Tibial nerve (tissue), 4 donors: ENCODE results near the gene GRM7. TPM values are rescaled to one million over a fixed set of nuclear protein-coding genes. Genes with fewer than 3 reads are reported as not detected.

Experiments
- DNase-seq, 2 donors: peaks; one replicate each; pipeline ENCODE4 v3.0.0-alpha.2; 2019; ENCODE audit warnings: low spot score in 2 of 2
- H3K27ac ChIP-seq, 4 donors: fragments of 200-600 bp; sonication (generic) in 3 of 4; one replicate each; pipeline ENCODE4 v1.5.1; 2017 to 2019; ENCODE audit warnings: mild to moderate bottlenecking in 1 of 4
- H3K27me3 ChIP-seq, 2 donors: fragments of 200-600 bp; sonication (generic) in 1 of 2; one replicate each; pipeline versions ENCODE4 v1.5.1 to v1.6.0; 2017 to 2019
- H3K36me3 ChIP-seq, 3 donors: fragments of 200-600 bp; sonication (generic); one replicate each; pipeline ENCODE4 v1.5.1; 2018 to 2019
- H3K4me1 ChIP-seq, 4 donors: fragments of 200-600 bp; sonication (generic) in 3 of 4; one replicate each; pipeline ENCODE4 v1.5.1; 2017 to 2019
- H3K4me3 ChIP-seq, 4 donors: fragments of 200-600 bp; sonication (generic) in 3 of 4; one replicate each; pipeline ENCODE4 v1.5.1; 2017 to 2019; ENCODE audit warnings: mild to moderate bottlenecking in 1 of 4, moderate library complexity in 1 of 4
- H3K9me3 ChIP-seq, 4 donors: fragments of 200-600 bp; sonication (generic) in 3 of 4; one replicate each; pipeline ENCODE4 v1.5.1; 2017 to 2019
- CTCF ChIP-seq, 5 experiments: fragments of 200-600 bp in 3 of 5; fragments of 450-650 bp in 2 of 5; sonication (generic) in 3 of 5; IDR thresholded peaks; one replicate each; pipeline ENCODE4 v1.5.1; 2016 to 2019; ENCODE audit warnings: antibody characterized with exemption in 5 of 5, mild to moderate bottlenecking in 3 of 5, moderate library complexity in 2 of 5
- EP300 ChIP-seq, 2 donors: sonication (generic); formaldehyde crosslinking; IDR thresholded peaks; one replicate each; pipeline ENCODE4 v1.6.1; 2017; ENCODE audit warnings: antibody characterized with exemption in 2 of 2, mild to moderate bottlenecking in 1 of 2
- POLR2A ChIP-seq, 2 donors: fragments of 450-650 bp; IDR thresholded peaks; one replicate each; pipeline ENCODE4 v1.6.1; 2017; ENCODE audit warnings: antibody characterized with exemption in 2 of 2, mild to moderate bottlenecking in 2 of 2, moderate library complexity in 2 of 2
- WGBS, 2 donors: methylation state at CpG; one replicate each; pipeline ENCODE4 v1.1.5; 2018; 5-methylcytosine and 5-hydroxymethylcytosine counted together
- total RNA-seq, 4 donors: library from RNA; depleted of rRNA; stranded (reverse); fragments of >200 nt; gene quantifications; one replicate each; pipeline ENCODE4 v1.1.0, GENCODE V29; 2016

Gene GRM7
- total RNA-seq, 4 donors from 2014 or later, result 0.22 to 0.84 TPM; not detected in 2

GRCh38 chr3:7368597-7368996, 507.7 kb downstream of the GRM7 start:
- no peak for TF ChIP-seq EP300 (IDR thresholded peaks at IDR 0.05)
- no peak for TF ChIP-seq CTCF (IDR thresholded peaks at IDR 0.05)
- no peak for TF ChIP-seq POLR2A (IDR thresholded peaks at IDR 0.05)
- H3K27me3 ChIP-seq, result no peaks in the 10 kb centered on the region
- 71 to 79% methylated on average over 2 of the region's 2 CpGs for WGBS, 2 donors
- no peak overlapping the region for H3K4me3 ChIP-seq
- H3K27ac ChIP-seq, result no peak overlapping the region
- H3K4me1 ChIP-seq, result no peaks in the 10 kb centered on the region
- H3K9me3 ChIP-seq, result no peaks in the 10 kb centered on the region
- no peak for DNase-seq
- no peaks in the 10 kb centered on the region for H3K36me3 ChIP-seq

GRCh38 chr3:7371693-7372572, 511.0 kb downstream of the GRM7 start:
- 64 to 67% methylated on average over 7 of the region's 7 CpGs for whole genome bisulfite sequencing, 2 donors
- Histone ChIP-seq H3K36me3 (no peaks in the 10 kb centered on the region), H3K27ac (no peak overlapping the region), H3K27me3 (no peaks in the 10 kb centered on the region), H3K4me1 (no peaks in the 10 kb centered on the region), H3K4me3 (no peak overlapping the region), H3K9me3 (no peaks in the 10 kb centered on the region)
- TF ChIP-seq EP300 (IDR thresholded peaks at IDR 0.05) (no peak), POLR2A (IDR thresholded peaks at IDR 0.05) (no peak)
- DNase-seq, result no peak

- Histone ChIP-seq H3K4me3 (no peak overlapping the region), H3K27me3 (no peaks in the 10 kb centered on the region), H3K4me1 (peaks cover 0 to 13% (median 0%) of the 10 kb centered on the region in 4 donors), H3K36me3 (no peaks in the 10 kb centered on the region), H3K27ac (no peak overlapping the region), H3K9me3 (no peaks in the 10 kb centered on the region)
- no peak for DNase-seq
- WGBS, 2 donors, result 67 to 70% methylated on average over 2 of the region's 2 CpGs
- TF ChIP-seq CTCF (IDR thresholded peaks at IDR 0.05) (no peak), POLR2A (IDR thresholded peaks at IDR 0.05) (no peak), EP300 (IDR thresholded peaks at IDR 0.05) (no peak)
Observed at GRCh38 chr3:7377103-7377502, 516.2 kb downstream of the GRM7 start.

- Histone ChIP-seq H3K4me3 (no peak overlapping the region), H3K36me3 (no peaks in the 10 kb centered on the region), H3K4me1 (peaks cover 0 to 22% (median 0%) of the 10 kb centered on the region in 4 donors), H3K27ac (no peak overlapping the region), H3K9me3 (no peaks in the 10 kb centered on the region), H3K27me3 (no peaks in the 10 kb centered on the region)
- DNase-seq, result no peak
- no peak for TF ChIP-seq POLR2A (IDR thresholded peaks at IDR 0.05)
- no peak for TF ChIP-seq CTCF (IDR thresholded peaks at IDR 0.05)
- TF ChIP-seq EP300 (IDR thresholded peaks at IDR 0.05), result no peak
Observed at GRCh38 chr3:7381741-7382140, 520.8 kb downstream of the GRM7 start.

GRCh38 chr3:7382293-7383010, 521.5 kb downstream of the GRM7 start:
- Histone ChIP-seq H3K4me3 (no peak overlapping the region), H3K27me3 (no peaks in the 10 kb centered on the region), H3K4me1 (peaks cover 0 to 22% (median 0%) of the 10 kb centered on the region in 4 donors), H3K9me3 (no peaks in the 10 kb centered on the region), H3K36me3 (no peaks in the 10 kb centered on the region), H3K27ac (no peak overlapping the region)
- DNase-seq, result no peak
- TF ChIP-seq CTCF (IDR thresholded peaks at IDR 0.05) (no peak), EP300 (IDR thresholded peaks at IDR 0.05) (no peak), POLR2A (IDR thresholded peaks at IDR 0.05) (no peak)
- 20 to 36% methylated on average over 2 of the region's 2 CpGs for WGBS, 2 donors
